Left lobe of liver (tissue), 2 donors: Measurements from ENCODE around the gene ELP5. TPM values are rescaled to one million over a fixed set of nuclear protein-coding genes. Genes with fewer than 3 reads are reported as not detected.

Experiments
- ATAC-seq: fragments of 200-7000 bp; cut with Tn5 transposase; one replicate; pipeline ENCODE4 v1.9.1; 2020; ENCODE audit warnings: mild to moderate bottlenecking, moderate library complexity
- DNase-seq: peaks from one replicate; pipeline ENCODE4 v3.0.0-alpha.2; 2020; ENCODE audit warnings: low spot score
- total RNA-seq: library from RNA; stranded (reverse); gene quantifications from one replicate; pipeline ENCODE4 v1.2.1, GENCODE V29; 2021
- donor health status: DM: no; HTN: no; CAD: no; lungs with moderate emphysema.
- donor health status: DM: no; HTN: yes; CAD: no.

Gene ELP5
- total RNA-seq, 1 donor from 2014 or later: 27.5 TPM

DNA sequence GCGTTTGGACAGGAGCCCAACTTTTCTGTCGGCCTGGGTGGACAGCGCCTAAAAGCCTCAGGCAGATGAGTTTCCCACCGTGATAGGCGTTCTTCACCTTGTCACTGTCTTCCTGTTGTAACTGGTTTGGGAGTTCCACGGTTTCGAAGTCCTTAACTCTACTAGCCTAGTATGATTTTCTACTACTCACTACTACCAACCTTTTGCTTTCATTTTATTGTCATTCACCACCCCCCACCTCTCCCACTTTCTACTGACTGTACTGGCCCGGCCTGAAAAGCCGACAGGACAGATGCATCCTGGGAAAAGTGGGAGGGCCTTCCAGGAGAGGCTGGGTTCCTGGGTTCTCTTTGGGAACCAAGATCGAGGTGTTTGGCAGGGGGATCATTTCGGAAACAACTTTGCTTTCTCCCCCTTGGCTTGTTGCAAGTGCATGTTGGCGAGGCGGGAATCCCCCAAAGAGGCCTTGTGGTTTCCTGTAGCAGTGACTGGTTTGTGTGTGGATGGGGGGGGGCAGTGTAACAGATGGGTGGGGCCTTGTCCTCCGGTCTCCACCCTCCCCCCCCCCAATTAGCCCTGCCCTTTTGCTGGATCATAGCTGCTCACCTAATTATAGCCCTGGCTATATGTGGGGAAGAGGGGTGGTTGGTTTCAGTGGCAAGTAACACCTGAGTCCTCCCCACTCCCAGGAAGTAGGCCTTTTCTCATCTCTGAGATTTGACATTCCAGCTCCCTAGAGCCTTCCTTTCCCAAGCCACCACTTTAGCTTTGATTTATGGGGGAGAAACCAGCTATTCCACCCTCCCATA lies 56.8 kb downstream of the ELP5 start:
- peak; percentile 49 for ATAC-seq

More for the DNA sequence above, 56.8 kb downstream of the ELP5 start:
- DNase-seq: peak; percentile 80

Other genes with a start within 250 kb of the ELP5 start
- gene RNASEK, start 239.6 kb upstream of the ELP5 start, total RNA-seq: 83.9 TPM
- gene BCL6B, start 229.2 kb upstream of the ELP5 start, total RNA-seq: 1.7 TPM
- 39.9 TPM for gene SLC16A13, start 216.2 kb upstream of the ELP5 start, total RNA-seq
- 2.5 TPM for gene SLC16A11, start 208.1 kb upstream of the ELP5 start, total RNA-seq
- 1.1 TPM for gene CLEC10A, start 172.0 kb upstream of the ELP5 start, total RNA-seq
- 442 TPM for gene ASGR2, start 137.4 kb upstream of the ELP5 start, total RNA-seq
- gene ASGR1, start 72.8 kb upstream of the ELP5 start, total RNA-seq: 526 TPM
- gene DLG4, start 32.4 kb upstream of the ELP5 start, total RNA-seq: 5.5 TPM
- gene ACADVL, start 32.3 kb upstream of the ELP5 start, total RNA-seq: 1,044 TPM
- gene DVL2, start 17.7 kb upstream of the ELP5 start, total RNA-seq: 10.0 TPM
- 16.5 TPM for gene PHF23, start 12.8 kb upstream of the ELP5 start, total RNA-seq
- gene GABARAP, start 9.8 kb upstream of the ELP5 start, total RNA-seq: 235 TPM
- gene CTDNEP1, start 481 bp upstream of the ELP5 start, total RNA-seq: 35.1 TPM
- 20.5 TPM for gene CLDN7, start 10.3 kb downstream of the ELP5 start, total RNA-seq
- 0.48 TPM for gene SLC2A4, start 29.5 kb downstream of the ELP5 start, total RNA-seq
- 0.81 TPM for gene YBX2, start 42.4 kb downstream of the ELP5 start, total RNA-seq
- gene EIF5A, start 55.4 kb downstream of the ELP5 start, total RNA-seq: 242 TPM
- gene GPS2, start 63.1 kb downstream of the ELP5 start, total RNA-seq: 21.2 TPM
- gene NEURL4, start 77.1 kb downstream of the ELP5 start, total RNA-seq: 17.0 TPM
- 3.4 TPM for gene ACAP1, start 84.3 kb downstream of the ELP5 start, total RNA-seq
- gene KCTD11, start 99.9 kb downstream of the ELP5 start, total RNA-seq: 2.6 TPM
- gene TMEM95, start 102.9 kb downstream of the ELP5 start, total RNA-seq: not detected
- gene TNK1, start 128.9 kb downstream of the ELP5 start, total RNA-seq: 5.2 TPM
- 7.0 TPM for gene PLSCR3, start 142.3 kb downstream of the ELP5 start, total RNA-seq
- 80.1 TPM for gene TMEM256, start 151.9 kb downstream of the ELP5 start, total RNA-seq
- 3.9 TPM for gene NLGN2, start 155.6 kb downstream of the ELP5 start, total RNA-seq
- gene SPEM1, start 168.1 kb downstream of the ELP5 start, total RNA-seq: not detected
- gene SPEM2, start 173.4 kb downstream of the ELP5 start, total RNA-seq: not detected
- gene SPEM3, start 176.6 kb downstream of the ELP5 start, total RNA-seq: not detected
- 4.0 TPM for gene TMEM102, start 183.2 kb downstream of the ELP5 start, total RNA-seq
- 0.86 TPM for gene FGF11, start 187.3 kb downstream of the ELP5 start, total RNA-seq
- gene CHRNB1, start 192.8 kb downstream of the ELP5 start, total RNA-seq: 10.9 TPM
- 7.9 TPM for gene ZBTB4, start 227.4 kb downstream of the ELP5 start, total RNA-seq
- gene SLC35G6, start 229.2 kb downstream of the ELP5 start, total RNA-seq: not detected
- gene POLR2A, start 232.2 kb downstream of the ELP5 start, total RNA-seq: 55.9 TPM